Neuronal stem cell (in vitro differentiated cells): ENCODE data around the gene KMT2A.

ENCODE experiments used
- DNase-seq: peaks from one replicate; pipeline ENCODE4 v3.0.0-alpha.2; 2013; ENCODE audit warnings: low spot score
- H2AFZ ChIP-seq: one replicate; pipeline ENCODE4 v1.6.1; 2013; ENCODE audit warnings: mild to moderate bottlenecking, low read length, inconsistent platforms
- H2AK5ac ChIP-seq: 2 replicates; pipeline ENCODE4 v1.6.1; 2013; ENCODE audit warnings: low read depth, mild to moderate bottlenecking, inconsistent platforms, low read length, moderate library complexity, mixed read lengths
- H2BK120ac ChIP-seq: 2 replicates; pipeline ENCODE4 v1.6.1; 2013; ENCODE audit warnings: low read depth, mild to moderate bottlenecking, inconsistent platforms, low read length, moderate library complexity, mixed read lengths
- H2BK12ac ChIP-seq: one replicate; pipeline ENCODE4 v1.6.1; 2013; ENCODE audit warnings: low read length, inconsistent platforms
- H2BK15ac ChIP-seq: 2 replicates; pipeline ENCODE4 v1.6.1; 2013; ENCODE audit warnings: mild to moderate bottlenecking, low read length, inconsistent platforms, mixed read lengths
- H2BK5ac ChIP-seq: one replicate; pipeline ENCODE4 v1.6.1; 2013; ENCODE audit warnings: inconsistent platforms, mild to moderate bottlenecking, low read length, moderate library complexity
- H3K14ac ChIP-seq: one replicate; pipeline ENCODE4 v1.6.1; 2013; ENCODE audit warnings: low read length, inconsistent platforms
- H3K18ac ChIP-seq: 2 replicates; pipeline ENCODE4 v1.6.1; 2013; ENCODE audit warnings: low read length, inconsistent platforms
- H3K23ac ChIP-seq: 2 replicates; pipeline ENCODE4 v1.6.1; 2013; ENCODE audit warnings: low read depth, mild to moderate bottlenecking, mixed read lengths, low read length, inconsistent platforms; ENCODE audit not compliant: poor library complexity
- H3K27ac ChIP-seq: replicated peaks from 3 replicates; pipeline ENCODE4 v1.5.1; 2013; ENCODE audit warnings: low read length, inconsistent platforms
- H3K27me3 ChIP-seq, 3 experiments: 2 replicates each; pipeline ENCODE4 v1.6.1; 2013; ENCODE audit warnings: low read length in 3 of 3, mild to moderate bottlenecking in 2 of 3, inconsistent platforms in 1 of 3, low read depth in 1 of 3, mixed read lengths in 1 of 3, moderate library complexity in 1 of 3; ENCODE audit not compliant: control insufficient read depth in 3 of 3, insufficient read depth in 3 of 3
- H3K36me3 ChIP-seq, 2 donors: replicated peaks in 1 of 2; 2 replicates each; pipeline ENCODE4 v1.6.1; 2013; ENCODE audit warnings: low read length in 2 of 2; ENCODE audit not compliant: control insufficient read depth in 2 of 2, insufficient read depth in 2 of 2
- H3K4ac ChIP-seq: 2 replicates; pipeline ENCODE4 v1.6.1; 2013; ENCODE audit warnings: inconsistent platforms, mild to moderate bottlenecking, low read length, moderate library complexity
- H3K4me1 ChIP-seq, 2 donors: 1 replicate in 1 of 2; 2 replicates in 1 of 2; pipeline ENCODE4 v1.6.1; 2013; ENCODE audit warnings: low read length in 2 of 2, low read depth in 1 of 2; ENCODE audit not compliant: control insufficient read depth in 2 of 2, insufficient read depth in 1 of 2
- H3K4me2 ChIP-seq: one replicate; pipeline ENCODE4 v1.6.1; 2013; ENCODE audit warnings: mild to moderate bottlenecking, low read length, inconsistent platforms; ENCODE audit not compliant: insufficient read depth, poor library complexity, severe bottlenecking
- H3K4me3 ChIP-seq, 2 donors: 2 replicates each; pipeline ENCODE4 v1.5.1; 2013; ENCODE audit warnings: low read length in 2 of 2, mild to moderate bottlenecking in 2 of 2, inconsistent platforms in 1 of 2, moderate library complexity in 1 of 2
- H3K79me1 ChIP-seq: one replicate; pipeline ENCODE4 v1.6.1; 2013; ENCODE audit warnings: low read depth, mild to moderate bottlenecking, inconsistent platforms, low read length, moderate library complexity
- H3K9ac ChIP-seq: one replicate; pipeline ENCODE4 v1.6.1; 2013; ENCODE audit warnings: mild to moderate bottlenecking, low read depth, low read length, inconsistent platforms; ENCODE audit not compliant: poor library complexity
- H3K9me3 ChIP-seq, 2 donors: replicated peaks in 1 of 2; 2 replicates each; pipeline versions ENCODE3 to v1.6.1; 2013; ENCODE audit warnings: low read length in 2 of 2, mild to moderate bottlenecking in 2 of 2, inconsistent platforms in 1 of 2, low read depth in 1 of 2, mixed read lengths in 1 of 2, moderate library complexity in 1 of 2; ENCODE audit not compliant: control insufficient read depth in 2 of 2, insufficient read depth in 1 of 2
- H4K8ac ChIP-seq: one replicate; pipeline ENCODE4 v1.6.1; 2013; ENCODE audit warnings: low read depth, mild to moderate bottlenecking, inconsistent platforms, low read length, moderate library complexity
- H4K91ac ChIP-seq: one replicate; pipeline ENCODE4 v1.6.1; 2013; ENCODE audit warnings: low read length, low read depth, mild to moderate bottlenecking, inconsistent platforms; ENCODE audit not compliant: poor library complexity
- WGBS, 2 donors: extraction: QIAGEN DNeasy Blood & Tissue Kit; methylation state at CpG; one replicate each; pipeline ENCODE4 v1.1.7; 2013; ENCODE audit warnings: missing lambda C conversion rate in 2 of 2, mixed read lengths in 1 of 2; ENCODE audit not compliant: insufficient read length in 2 of 2, insufficient replicate concordance in 1 of 2; ENCODE audit errors: extremely low coverage in 2 of 2; 5-methylcytosine and 5-hydroxymethylcytosine counted together

The KMT2A gene

DNA sequence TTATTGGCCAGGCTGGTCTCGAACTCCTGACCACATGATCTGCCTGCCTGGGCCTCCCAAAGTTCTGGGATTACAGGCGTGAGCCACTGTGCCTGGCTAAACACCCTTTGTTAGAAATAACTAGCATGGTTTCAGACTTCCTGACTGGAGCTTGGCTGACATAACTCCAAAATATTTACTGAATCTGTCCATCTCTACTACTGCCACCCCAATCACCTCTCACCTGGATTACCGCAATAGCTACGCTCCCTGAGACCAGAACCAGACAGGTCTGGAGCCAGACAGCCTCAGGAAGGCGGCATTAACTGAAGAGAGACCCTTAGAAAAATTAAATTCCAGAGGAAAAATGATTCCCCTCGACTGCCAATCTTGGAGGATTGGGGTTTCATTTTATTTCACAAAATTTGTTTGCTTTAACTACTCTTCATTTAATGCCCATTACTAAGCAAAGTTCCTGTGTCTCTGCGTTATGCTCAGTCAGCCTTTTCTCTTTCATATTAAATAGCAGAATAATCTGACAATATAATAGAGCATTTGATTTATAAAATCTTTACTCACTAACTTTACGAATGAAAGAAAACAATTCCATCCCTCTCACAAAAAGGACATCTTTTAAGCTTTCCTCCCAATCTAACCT lies 107.8 kb downstream of the KMT2A start:
- H3K4me2 ChIP-seq: no peak overlapping the region
- H2BK15ac ChIP-seq: no peak overlapping the region
- H2AK5ac ChIP-seq: no peak overlapping the region
- H3K23ac ChIP-seq: no peak overlapping the region
- no peaks in the 10 kb centered on the region for H3K9me3 ChIP-seq
- H3K36me3 ChIP-seq: peaks cover 5 to 56% of the 10 kb centered on the region in 2 donors
- no peaks in the 10 kb centered on the region for H3K27me3 ChIP-seq
- no peak overlapping the region for H4K91ac ChIP-seq
- H3K18ac ChIP-seq: no peak overlapping the region
- WGBS, 2 donors: no CpG with 5 or more reads among the region's 8 CpGs
- H3K14ac ChIP-seq: no peak overlapping the region
- no peak overlapping the region for H2BK5ac ChIP-seq
- H2BK120ac ChIP-seq: no peak overlapping the region
- DNase-seq: no peak
- no peak overlapping the region for H4K8ac ChIP-seq
- H3K27ac ChIP-seq: no peak overlapping the region
- H3K4me3 ChIP-seq: no peak overlapping the region
- no peaks in the 10 kb centered on the region for H3K79me1 ChIP-seq
- no peak overlapping the region for H2AFZ ChIP-seq
- H3K4me1 ChIP-seq: no peaks in the 10 kb centered on the region
- H2BK12ac ChIP-seq: no peak overlapping the region
- H3K9ac ChIP-seq: no peak overlapping the region
- H3K4ac ChIP-seq: no peak overlapping the region

DNA sequence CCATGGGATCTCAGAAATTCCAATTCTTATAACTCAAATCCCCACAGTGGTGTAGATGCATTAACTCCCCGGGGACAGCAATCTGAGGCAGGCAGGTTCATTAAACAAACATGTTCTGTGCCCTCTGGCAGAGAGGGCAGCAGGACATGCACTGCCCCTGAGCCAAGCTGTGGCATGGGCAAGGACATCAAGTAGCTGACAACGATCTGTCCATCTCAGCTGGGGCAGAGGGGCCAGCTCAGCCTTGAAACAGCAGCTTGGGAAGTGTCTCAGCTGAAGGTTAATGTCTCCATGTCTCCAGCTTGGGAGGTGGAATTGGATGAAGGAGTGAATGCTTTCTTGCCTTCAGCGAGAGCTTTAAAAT lies 108.3 kb downstream of the KMT2A start:
- no peak overlapping the region for H2AK5ac ChIP-seq
- WGBS, 2 donors: no CpG with 5 or more reads among the region's 3 CpGs

DNA sequence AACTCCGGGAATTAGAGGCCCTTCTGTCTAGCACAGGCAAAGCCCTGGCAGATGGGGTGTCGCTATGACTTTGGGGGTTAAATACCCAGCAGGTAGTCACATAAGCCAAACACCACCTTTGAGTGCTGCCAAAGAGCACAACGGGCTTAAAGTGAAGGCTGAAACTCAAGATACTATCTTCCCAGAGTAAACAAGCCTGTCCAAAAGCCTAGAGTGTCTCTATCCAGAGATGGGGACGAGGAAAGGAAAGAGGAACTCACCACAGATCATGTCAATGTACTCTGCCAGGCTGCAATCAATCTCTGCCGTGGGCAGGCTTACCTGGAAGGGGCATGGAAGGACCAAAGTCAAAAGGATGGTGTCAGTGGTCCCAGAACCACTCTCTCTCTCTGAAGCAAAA lies 109.2 kb downstream of the KMT2A start:
- no peak overlapping the region for H3K27ac ChIP-seq
- no CpG with 5 or more reads among the region's 5 CpGs for WGBS, 2 donors
- H3K4me1 ChIP-seq: no peaks in the 10 kb centered on the region
- H2AK5ac ChIP-seq: no peak overlapping the region
- no peak overlapping the region for H3K4ac ChIP-seq
- no peak overlapping the region for H3K4me2 ChIP-seq
- no peak overlapping the region for H2BK15ac ChIP-seq
- DNase-seq: no peak
- H3K36me3 ChIP-seq: peaks cover 5 to 58% of the 10 kb centered on the region in 2 donors
- H3K9me3 ChIP-seq: no peaks in the 10 kb centered on the region
- no peak overlapping the region for H3K14ac ChIP-seq
- H3K4me3 ChIP-seq: no peak overlapping the region
- H3K23ac ChIP-seq: no peak overlapping the region
- H3K27me3 ChIP-seq: no peaks in the 10 kb centered on the region
- no peak overlapping the region for H3K18ac ChIP-seq
- no peak overlapping the region for H2BK12ac ChIP-seq
- H2BK120ac ChIP-seq: no peak overlapping the region
- no peak overlapping the region for H4K8ac ChIP-seq
- no peak overlapping the region for H2AFZ ChIP-seq
- H3K79me1 ChIP-seq: no peaks in the 10 kb centered on the region
- no peak overlapping the region for H2BK5ac ChIP-seq
- no peak overlapping the region for H4K91ac ChIP-seq
- H3K9ac ChIP-seq: no peak overlapping the region

More for the DNA sequence above, 108.3 kb downstream of the KMT2A start:
- H3K36me3 ChIP-seq: peaks cover 5 to 56% of the 10 kb centered on the region in 2 donors
- H3K18ac ChIP-seq: no peak overlapping the region
- H2AFZ ChIP-seq: no peak overlapping the region
- no peak overlapping the region for H2BK5ac ChIP-seq
- no peak overlapping the region for H3K9ac ChIP-seq
- no peaks in the 10 kb centered on the region for H3K27me3 ChIP-seq
- no peaks in the 10 kb centered on the region for H3K79me1 ChIP-seq
- no peak overlapping the region for H3K4me2 ChIP-seq
- no peak overlapping the region for H4K91ac ChIP-seq
- H2BK15ac ChIP-seq: no peak overlapping the region
- no peak overlapping the region for H3K14ac ChIP-seq
- H3K4ac ChIP-seq: no peak overlapping the region
- no peak overlapping the region for H4K8ac ChIP-seq
- DNase-seq: no peak
- no peak overlapping the region for H3K23ac ChIP-seq
- no peaks in the 10 kb centered on the region for H3K9me3 ChIP-seq
- no peak overlapping the region for H3K27ac ChIP-seq
- H3K4me3 ChIP-seq: no peak overlapping the region
- no peaks in the 10 kb centered on the region for H3K4me1 ChIP-seq
- no peak overlapping the region for H2BK12ac ChIP-seq
- no peak overlapping the region for H2BK120ac ChIP-seq

DNA sequence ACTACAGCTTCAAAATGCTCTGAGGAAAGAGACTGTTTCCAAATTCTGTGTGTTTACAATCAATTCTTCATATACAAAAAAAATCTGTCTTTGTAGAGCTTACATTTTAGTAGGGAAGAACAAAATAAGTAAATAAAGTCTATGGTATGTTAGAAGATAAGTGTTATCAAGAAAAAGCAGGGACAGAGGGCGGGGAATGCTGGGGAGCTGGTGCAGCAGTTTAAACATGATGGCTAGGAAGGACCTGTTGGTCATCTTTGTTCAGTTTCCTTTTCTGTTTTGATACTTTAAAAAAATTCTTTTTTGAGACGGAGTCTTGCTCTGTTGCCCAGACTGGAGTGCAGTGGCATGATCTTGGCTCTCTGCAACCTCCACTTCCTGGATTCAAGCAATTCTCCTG lies 110.8 kb downstream of the KMT2A start:
- Histone ChIP-seq H3K23ac (no peak overlapping the region), H3K4me2 (no peak overlapping the region), H2BK120ac (no peak overlapping the region), H3K27me3 (no peaks in the 10 kb centered on the region), H3K4me3 (no peak overlapping the region), H2BK5ac (no peak overlapping the region), H2BK15ac (no peak overlapping the region), H3K79me1 (no peaks in the 10 kb centered on the region), H3K4me1 (no peaks in the 10 kb centered on the region), H2AK5ac (no peak overlapping the region), H3K14ac (no peak overlapping the region), H3K18ac (no peak overlapping the region), H4K91ac (no peak overlapping the region), H4K8ac (no peak overlapping the region), H3K27ac (no peak overlapping the region), H3K4ac (no peak overlapping the region), H3K9ac (no peak overlapping the region), H2BK12ac (no peak overlapping the region), H3K9me3 (no peaks in the 10 kb centered on the region), H2AFZ (no peak overlapping the region), H3K36me3 (peaks cover 8 to 57% of the 10 kb centered on the region in 2 donors)
- no CpG with 5 or more reads among the region's 2 CpGs for WGBS, 2 donors
- DNase-seq: no peak
